Parathyroid adenoma (tissue), 2 donors: ENCODE results near the gene SPTBN1.

Source experiments
- H2AFZ ChIP-seq: fragments of 300-600 bp; sonication (generic); one replicate; pipeline ENCODE4 v1.7.0; 2017; ENCODE audit warnings: antibody characterized with exemption, mild to moderate bottlenecking
- H3K27ac ChIP-seq: fragments of 300-600 bp; sonication (generic); one replicate; pipeline ENCODE4 v1.7.0; 2017
- H3K27me3 ChIP-seq: fragments of 300-600 bp; sonication (generic); one replicate; pipeline ENCODE4 v1.7.0; 2017; ENCODE audit warnings: low read length; ENCODE audit not compliant: control insufficient read depth, insufficient read depth
- H3K36me3 ChIP-seq: fragments of 300-600 bp; sonication (generic); one replicate; pipeline ENCODE4 v1.7.0; 2017; ENCODE audit warnings: low read length; ENCODE audit not compliant: control insufficient read depth, insufficient read depth
- H3K4me1 ChIP-seq: fragments of 300-600 bp; sonication (generic); one replicate; pipeline ENCODE4 v1.7.0; 2017; ENCODE audit warnings: control low read depth
- H3K4me2 ChIP-seq: fragments of 300-600 bp; sonication (generic); one replicate; pipeline ENCODE4 v1.7.0; 2017; ENCODE audit warnings: low read length
- H3K4me3 ChIP-seq: fragments of 300-600 bp; sonication (generic); one replicate; pipeline ENCODE4 v1.7.0; 2017; ENCODE audit warnings: low read depth, low read length
- H3K79me2 ChIP-seq: fragments of 300-600 bp; sonication (generic); one replicate; pipeline ENCODE4 v1.7.0; 2017; ENCODE audit warnings: control low read depth
- H3K9ac ChIP-seq: fragments of 300-600 bp; sonication (generic); one replicate; pipeline ENCODE4 v1.7.0; 2017; ENCODE audit warnings: mild to moderate bottlenecking
- H3K9me3 ChIP-seq: fragments of 300-600 bp; sonication (generic); one replicate; pipeline ENCODE4 v1.7.0; 2017; ENCODE audit warnings: low read length; ENCODE audit not compliant: control insufficient read depth
- CTCF ChIP-seq: fragments of 300-600 bp; sonication (generic); IDR thresholded peaks from one replicate; pipeline ENCODE4 v1.7.0; 2017; ENCODE audit warnings: antibody characterized with exemption, mild to moderate bottlenecking
- donor health status: primary hyperparathyroidism.

SPTBN1 gene

GRCh38 chr2:54602736-54603322 is 146.7 kb downstream of the SPTBN1 start:
- peaks cover 58% of the 10 kb centered on the region for H3K4me1 ChIP-seq
- no peak overlapping the region for H3K4me3 ChIP-seq
- peak overlapping the region; percentile 57 for H3K27ac ChIP-seq
- H3K9ac ChIP-seq = no peak overlapping the region
- H3K36me3 ChIP-seq = no peaks in the 10 kb centered on the region
- peak overlapping the region; percentile 7 for H3K4me2 ChIP-seq
- no peak for TF ChIP-seq CTCF
- no peaks in the 10 kb centered on the region for H3K9me3 ChIP-seq
- H3K79me2 ChIP-seq = peaks cover 74% of the 10 kb centered on the region
- H3K27me3 ChIP-seq = no peaks in the 10 kb centered on the region
- H2AFZ ChIP-seq = no peak overlapping the region

DNA sequence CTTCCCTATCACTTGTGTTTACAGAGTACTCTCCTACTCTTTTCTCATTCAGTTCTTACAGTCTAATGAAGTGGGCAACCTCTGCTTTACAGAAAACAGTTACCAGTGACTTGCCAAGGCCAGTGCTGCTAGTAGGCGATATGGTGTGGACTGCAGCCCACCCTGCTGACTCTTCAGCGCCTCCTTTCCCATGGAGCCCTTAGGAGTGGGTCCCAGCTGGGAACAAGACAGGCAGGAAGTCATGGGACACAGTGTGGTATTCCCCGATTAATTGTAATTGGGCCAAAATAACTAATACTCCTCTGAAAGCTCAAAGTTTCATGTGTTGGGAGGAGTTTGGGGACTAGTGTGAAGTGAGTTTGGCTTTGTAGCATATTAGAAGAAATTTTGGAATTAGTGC is 147.2 kb downstream of the SPTBN1 start:
- no peaks in the 10 kb centered on the region for H3K9me3 ChIP-seq
- H3K4me1 ChIP-seq = peaks cover 54% of the 10 kb centered on the region
- peak overlapping the region; percentile 57 for H3K27ac ChIP-seq
- no peaks in the 10 kb centered on the region for H3K36me3 ChIP-seq
- no peak overlapping the region for H3K9ac ChIP-seq
- no peak for TF ChIP-seq CTCF
- H3K4me3 ChIP-seq = no peak overlapping the region
- H2AFZ ChIP-seq = no peak overlapping the region
- H3K79me2 ChIP-seq = peaks cover 76% of the 10 kb centered on the region
- H3K4me2 ChIP-seq = peak overlapping the region; percentile 7
- no peaks in the 10 kb centered on the region for H3K27me3 ChIP-seq

DNA sequence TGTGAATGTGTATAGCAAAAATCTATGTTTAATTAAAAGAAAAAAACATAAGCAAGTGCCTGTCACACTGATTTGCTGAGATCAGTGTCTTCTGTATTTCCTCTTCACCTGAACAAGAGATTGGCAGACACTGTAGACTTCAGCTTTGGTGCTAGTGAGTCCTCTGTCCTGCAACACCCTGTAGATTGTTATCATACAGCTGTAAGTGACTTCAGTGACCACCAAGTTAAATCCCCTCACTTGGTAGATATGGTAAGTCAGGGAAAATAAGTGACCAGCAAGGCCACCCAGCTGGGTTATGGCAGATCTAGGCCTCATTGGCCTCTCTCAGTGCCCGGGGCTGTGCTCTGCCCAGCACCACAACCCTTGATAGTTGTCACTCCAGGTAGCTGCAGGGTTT is 147.7 kb downstream of the SPTBN1 start:
- no peak overlapping the region for H3K9ac ChIP-seq
- no peaks in the 10 kb centered on the region for H3K9me3 ChIP-seq
- H3K4me2 ChIP-seq = peak overlapping the region; percentile 18
- no peak overlapping the region for H2AFZ ChIP-seq
- no peaks in the 10 kb centered on the region for H3K36me3 ChIP-seq
- no peak overlapping the region for H3K4me3 ChIP-seq
- no peaks in the 10 kb centered on the region for H3K27me3 ChIP-seq
- TF ChIP-seq CTCF = no peak
- H3K27ac ChIP-seq = peak overlapping the region; percentile 57
- H3K4me1 ChIP-seq = peaks cover 51% of the 10 kb centered on the region
- peaks cover 77% of the 10 kb centered on the region for H3K79me2 ChIP-seq

GRCh38 chr2:54604871-54605270 is 148.7 kb downstream of the SPTBN1 start:
- no peaks in the 10 kb centered on the region for H3K27me3 ChIP-seq
- TF ChIP-seq CTCF = no peak
- H3K4me3 ChIP-seq = no peak overlapping the region
- H3K4me2 ChIP-seq = no peak overlapping the region
- peaks cover 81% of the 10 kb centered on the region for H3K79me2 ChIP-seq
- H3K9me3 ChIP-seq = no peaks in the 10 kb centered on the region
- H3K27ac ChIP-seq = peak overlapping the region; percentile 30
- no peak overlapping the region for H2AFZ ChIP-seq
- H3K36me3 ChIP-seq = no peaks in the 10 kb centered on the region
- no peak overlapping the region for H3K9ac ChIP-seq
- peaks cover 40% of the 10 kb centered on the region for H3K4me1 ChIP-seq

DNA sequence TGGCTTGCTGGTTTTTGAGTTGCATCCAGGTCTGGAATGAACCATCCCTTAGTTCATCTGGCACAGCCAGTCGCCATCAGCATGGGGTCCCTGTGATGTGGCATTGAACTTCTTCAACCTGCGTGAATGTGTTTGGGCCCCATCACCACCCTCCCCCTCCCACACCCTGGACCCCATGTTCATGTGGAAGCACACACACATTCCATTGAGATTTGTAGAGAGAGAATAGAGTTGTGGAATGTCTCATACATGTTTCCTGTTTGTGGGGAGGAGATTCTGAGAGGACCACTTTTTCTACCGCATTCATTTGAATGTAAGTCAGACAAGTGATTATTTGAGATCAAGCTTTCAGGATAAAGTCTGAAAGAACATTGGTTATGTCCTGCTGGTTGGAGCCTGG is 149.7 kb downstream of the SPTBN1 start:
- no peak overlapping the region for H3K4me3 ChIP-seq
- no peak overlapping the region for H3K9ac ChIP-seq

More for the DNA sequence above, 149.7 kb downstream of the SPTBN1 start:
- H3K9me3 ChIP-seq = no peaks in the 10 kb centered on the region
- H2AFZ ChIP-seq = no peak overlapping the region
- H3K36me3 ChIP-seq = no peaks in the 10 kb centered on the region
- TF ChIP-seq CTCF = no peak
- H3K4me1 ChIP-seq = peaks cover 33% of the 10 kb centered on the region
- H3K79me2 ChIP-seq = peaks cover 78% of the 10 kb centered on the region
- no peaks in the 10 kb centered on the region for H3K27me3 ChIP-seq
- H3K4me2 ChIP-seq = no peak overlapping the region
- H3K27ac ChIP-seq = no peak overlapping the region
